HG03342 (cell line): ENCODE data around the gene BTG3.

Experiments used
- ATAC-seq: cut with Tn5 transposase; IDR thresholded peaks from one replicate; pipeline ENCODE4 v1.9.1; 2021; ENCODE audit warnings: mild to moderate bottlenecking, moderate library complexity; ENCODE audit not compliant: unreplicated experiment

BTG3 gene

DNA sequence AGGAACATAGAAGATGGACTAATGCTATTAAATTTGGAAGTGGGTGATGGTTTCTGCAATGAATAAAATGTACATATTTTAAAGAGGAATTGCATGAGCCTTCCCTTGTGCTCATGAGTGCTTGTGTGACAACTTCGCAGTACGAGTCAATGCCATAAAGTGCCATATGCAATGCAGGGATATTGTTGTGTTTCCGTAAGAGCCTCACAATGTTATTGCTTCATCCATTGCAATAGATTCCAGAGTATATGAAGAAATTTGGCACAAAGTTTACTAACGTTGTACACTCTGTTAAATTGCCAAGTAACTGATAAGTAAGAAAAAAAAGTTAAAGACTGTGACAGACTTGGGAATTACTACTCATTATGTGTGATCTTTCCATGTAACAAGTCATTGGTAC, 22.3 kb downstream of the BTG3 start:
- no peak for ATAC-seq

DNA sequence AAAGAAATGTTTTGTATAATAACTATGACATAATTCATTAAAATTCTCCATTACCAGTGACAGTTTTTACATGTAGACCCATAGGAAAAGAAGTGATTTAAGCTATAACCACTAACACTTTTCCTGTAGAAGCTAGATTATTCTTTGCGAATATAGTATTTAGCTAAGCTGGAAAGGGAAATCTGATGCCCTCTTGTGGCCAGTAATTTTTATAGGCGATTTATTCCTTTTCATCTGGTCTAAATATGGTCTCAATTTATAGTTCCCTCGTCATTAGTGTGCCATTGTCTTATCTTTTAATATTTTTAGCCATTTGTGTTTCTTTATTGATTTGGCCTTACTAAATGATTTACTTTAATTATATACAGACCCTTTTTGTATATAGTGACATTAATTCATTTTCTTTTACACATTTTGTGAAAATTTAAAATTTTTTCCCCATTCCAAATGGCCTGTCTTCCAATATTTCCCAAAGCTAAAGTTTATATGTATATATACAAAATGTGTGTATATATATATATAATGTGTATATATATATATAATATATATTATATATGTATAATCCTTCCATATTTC, 26.7 kb downstream of the BTG3 start:
- no peak for ATAC-seq

DNA sequence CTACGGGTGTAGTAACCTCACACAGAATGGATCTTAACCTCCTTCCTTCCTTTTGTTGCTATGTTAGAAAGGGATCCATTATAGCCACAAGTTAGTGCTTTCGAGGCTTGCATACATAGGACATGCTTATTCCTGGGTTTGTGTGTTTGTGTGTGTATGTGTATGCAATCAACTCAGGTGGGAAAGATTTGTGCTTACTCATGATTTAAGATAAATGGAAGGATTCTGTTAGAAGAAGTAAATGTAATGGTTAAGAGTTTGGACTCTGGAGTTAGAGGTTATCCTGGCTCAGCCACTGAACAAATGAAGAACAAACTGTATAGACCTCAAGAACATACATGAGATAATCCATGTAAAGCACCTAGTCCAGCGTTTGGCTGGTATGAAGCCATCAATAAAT, 28.8 kb downstream of the BTG3 start:
- ATAC-seq, result no peak

DNA sequence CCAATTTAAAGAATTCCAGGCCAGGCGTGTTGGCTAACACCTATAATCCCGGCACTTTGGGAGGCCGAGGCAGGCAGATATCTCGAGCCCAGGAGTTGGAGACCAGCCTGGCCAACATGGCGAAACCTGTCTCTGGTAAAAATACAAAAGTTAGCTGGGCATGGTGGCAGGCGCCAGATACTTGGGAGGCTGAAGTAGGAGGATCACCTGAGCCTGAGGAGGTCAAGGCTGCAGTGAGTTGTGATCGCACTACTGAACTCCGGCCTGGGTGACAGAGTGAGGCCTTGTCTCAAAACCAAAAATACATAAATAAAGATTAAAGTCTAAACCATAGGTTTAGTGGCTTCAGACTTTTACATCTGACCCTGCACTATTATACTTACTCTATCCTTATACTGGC, 32.4 kb downstream of the BTG3 start:
- ATAC-seq, result no peak

DNA sequence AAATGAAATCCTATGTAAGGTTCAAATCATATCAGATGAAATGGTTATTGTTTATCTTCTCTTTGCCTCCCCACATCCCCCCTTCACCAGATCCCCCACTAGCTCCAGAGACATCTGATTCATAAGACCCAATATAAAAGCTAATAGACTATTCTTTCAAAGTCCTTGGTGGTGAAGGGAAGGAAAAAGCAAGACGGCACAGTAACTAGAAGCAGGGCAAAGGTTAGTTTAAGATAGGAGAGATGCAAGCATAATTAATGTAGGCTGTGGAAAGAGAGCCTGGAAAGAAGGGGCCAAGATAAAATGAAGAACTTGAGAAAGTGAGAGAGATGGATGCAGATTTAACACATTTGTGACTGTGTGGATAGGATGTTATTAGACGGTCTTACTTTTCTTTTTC, 33.8 kb downstream of the BTG3 start:
- no peak for ATAC-seq

DNA sequence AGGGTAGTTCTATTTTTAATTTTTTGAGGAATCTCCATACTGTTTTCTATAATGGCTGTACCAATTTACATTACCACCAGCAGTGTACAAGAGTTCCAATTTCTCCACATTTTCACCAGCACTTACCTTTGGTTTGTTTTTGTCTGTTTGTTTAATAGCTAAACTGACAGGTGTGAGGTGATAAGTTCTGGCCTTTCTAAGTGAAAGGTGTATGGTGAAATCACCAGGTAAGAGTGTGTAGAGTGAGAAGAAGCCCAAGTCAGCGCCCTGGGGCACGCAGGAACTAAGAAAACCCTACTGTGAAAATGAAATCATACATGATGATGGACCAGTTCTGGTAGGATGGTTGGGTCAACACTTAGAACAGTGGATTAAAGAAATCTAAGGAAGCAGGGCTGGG, 34.5 kb downstream of the BTG3 start:
- no peak for ATAC-seq

DNA sequence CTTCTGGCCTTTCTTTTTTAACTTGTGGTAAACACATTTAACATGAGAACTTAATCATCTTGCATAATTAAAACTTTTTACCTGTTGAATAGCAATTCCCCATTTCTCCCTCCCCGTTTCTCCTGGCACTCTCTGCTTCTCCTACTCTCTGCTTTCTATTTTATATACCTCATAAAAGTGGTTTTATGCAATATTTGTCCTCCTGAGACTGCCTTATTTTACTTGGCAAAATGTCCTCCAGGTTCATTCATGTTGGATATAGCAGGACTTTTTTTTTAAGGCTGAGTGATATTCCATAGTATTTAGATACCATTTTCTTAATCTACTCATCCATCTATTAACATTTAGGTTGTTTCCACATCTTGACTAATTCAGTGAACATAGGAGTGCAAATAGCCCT, 35.0 kb downstream of the BTG3 start:
- no peak for ATAC-seq

DNA sequence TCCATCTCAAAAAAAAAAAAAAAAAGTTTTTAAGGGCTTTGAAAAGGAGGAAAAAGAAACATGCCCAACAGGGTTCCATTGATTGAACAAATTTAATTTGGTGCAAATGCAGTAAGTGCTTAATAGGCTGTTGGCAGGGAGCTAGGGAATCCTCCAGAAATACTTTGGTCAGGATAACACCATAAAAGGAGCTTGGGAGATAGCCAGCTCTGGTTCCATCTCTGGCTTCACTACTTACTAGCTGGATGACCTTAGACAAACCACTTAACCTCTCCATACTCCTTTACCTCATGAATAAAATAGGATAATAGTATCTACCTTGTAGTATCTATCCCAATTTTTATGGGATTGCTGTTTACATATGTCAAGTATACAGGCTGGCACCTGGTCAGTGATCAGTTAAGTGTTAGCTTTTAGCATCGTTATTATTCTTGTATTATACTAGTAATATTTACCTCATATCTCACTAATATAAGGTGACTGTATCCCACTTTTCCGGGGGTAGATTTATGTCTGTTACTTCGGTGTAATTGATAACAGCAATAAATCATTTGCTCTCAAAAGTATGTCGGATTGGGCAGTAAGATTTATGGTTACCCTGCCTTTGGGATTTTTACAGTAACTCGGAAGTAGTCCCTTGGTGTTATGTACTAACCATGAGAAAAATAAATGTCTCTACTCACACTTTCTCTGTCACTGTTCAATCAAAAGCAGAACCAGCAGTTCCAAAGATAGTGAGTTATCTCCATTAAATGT, 36.4 kb downstream of the BTG3 start:
- no peak for ATAC-seq

DNA sequence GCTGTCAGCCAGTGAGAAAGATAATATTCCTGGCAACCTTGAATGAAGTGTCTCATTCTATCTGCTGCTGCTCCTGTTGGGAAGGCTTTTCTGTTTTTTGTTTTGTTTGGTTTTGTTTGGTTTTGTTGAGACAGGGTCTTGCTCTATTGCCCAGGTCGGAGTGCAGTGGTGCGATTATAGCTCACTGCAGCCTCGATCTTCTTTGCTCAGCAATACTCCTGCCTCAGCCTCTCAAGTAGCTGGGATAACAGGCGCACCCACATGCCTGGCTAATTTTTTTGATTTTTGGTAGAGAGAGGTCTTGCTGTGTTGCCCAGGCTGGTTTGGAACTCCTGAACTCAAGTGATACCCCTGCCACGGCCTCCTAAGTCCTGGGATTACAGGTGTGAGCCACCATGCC, 37.6 kb downstream of the BTG3 start:
- ATAC-seq, result no peak

DNA sequence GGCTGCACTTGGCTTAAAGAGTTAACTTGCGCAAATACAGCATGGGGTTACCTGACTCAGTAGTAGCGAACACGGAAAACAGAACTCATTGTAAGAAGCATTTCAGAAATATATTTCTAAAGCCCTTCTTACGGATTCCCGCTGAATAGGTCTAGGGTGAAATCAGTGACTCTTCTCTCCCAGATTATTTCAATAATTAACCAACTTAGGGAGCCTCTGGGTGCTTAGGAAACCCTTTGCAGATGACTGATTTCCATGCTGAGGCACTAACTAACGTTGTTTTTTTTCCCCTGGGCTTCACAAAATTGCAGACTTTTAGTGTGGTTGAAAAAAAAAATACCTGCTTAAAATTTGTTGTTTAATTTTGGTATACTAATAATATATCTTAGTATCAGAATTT, 40.3 kb downstream of the BTG3 start:
- no peak for ATAC-seq

DNA sequence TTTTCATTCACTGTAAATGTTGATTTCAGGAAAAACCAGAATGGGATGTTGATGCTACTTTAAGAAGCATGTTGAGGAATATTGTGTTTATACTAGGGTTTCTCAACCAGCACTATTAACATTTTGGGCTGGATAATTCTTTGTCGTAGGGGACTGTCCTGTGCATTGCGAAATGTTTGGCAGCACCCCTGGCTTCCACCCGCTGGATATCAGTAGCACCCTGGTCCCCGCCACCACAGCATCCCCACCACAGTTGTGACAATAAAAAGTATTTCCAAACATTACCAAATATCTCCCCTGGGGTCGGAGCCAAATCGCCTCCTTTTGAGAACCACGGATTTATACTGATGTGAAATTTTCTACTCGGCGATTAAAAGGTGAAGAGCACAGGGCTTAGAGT, 41.9 kb downstream of the BTG3 start:
- no peak for ATAC-seq

DNA sequence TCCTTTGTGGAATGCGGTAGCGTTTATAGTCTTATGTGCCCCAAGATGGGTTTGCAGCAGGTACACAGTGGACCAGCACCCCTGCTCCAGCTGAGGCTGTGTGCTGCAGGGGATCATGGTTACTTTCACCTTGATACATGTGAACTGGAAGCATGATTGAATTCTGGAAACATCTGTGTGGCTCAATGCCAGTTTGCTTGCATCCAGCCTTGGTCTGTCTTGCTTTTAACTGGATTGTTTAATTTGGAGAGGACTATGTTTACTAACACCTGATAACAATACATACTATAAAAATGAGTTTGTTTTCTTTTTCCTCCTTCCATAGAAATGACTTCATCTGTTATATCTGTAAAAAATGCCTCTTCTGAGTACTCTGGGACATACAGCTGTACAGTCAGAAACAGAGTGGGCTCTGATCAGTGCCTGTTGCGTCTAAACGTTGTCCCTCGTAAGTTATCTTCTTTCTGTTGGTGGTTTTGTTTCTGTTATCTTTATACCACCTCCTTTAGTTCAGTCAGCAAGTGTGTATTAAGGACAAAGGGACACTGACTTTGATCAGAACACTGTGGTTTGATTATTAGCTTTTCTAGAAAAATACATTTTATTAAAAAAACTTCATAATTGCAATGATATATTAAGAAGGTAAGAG, 52.2 kb downstream of the BTG3 start:
- ATAC-seq, result no peak

DNA sequence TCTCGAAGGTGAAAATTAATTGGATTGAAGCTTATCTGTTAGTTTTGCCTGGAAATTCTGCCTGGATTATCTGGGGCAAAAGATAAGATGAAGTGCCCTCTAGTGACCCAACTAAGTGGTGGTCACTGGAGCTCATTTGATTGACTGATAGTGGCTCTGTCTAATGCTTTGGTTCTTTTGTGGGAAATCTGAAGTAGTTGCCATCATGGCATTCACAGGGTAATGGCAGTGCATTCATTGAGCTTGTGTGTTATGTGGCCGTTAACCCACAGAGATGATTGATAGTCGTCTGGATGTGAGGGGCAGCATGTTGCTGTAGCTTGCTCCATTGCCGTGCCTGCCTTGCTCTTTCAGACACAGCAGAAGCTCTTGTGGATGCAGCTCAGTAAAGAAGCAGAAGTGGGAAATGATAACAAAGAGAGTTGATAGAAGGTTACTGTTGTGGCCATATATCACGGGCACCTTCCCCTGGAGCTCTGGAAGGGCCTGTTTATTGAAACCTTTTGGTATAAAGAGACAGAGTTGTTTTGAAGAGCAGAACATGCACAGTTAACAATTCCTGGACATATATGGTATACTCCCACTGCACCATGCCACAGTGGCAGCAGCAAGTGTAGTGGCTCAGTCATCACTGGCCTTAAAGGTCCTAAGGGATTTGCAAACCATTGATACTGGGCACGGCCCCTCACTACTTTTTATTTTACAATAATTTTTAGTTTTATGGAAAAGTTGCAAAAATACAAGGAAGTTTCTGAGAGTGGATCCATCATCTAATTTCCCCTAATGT, 57.8 kb downstream of the BTG3 start:
- ATAC-seq, result no peak

DNA sequence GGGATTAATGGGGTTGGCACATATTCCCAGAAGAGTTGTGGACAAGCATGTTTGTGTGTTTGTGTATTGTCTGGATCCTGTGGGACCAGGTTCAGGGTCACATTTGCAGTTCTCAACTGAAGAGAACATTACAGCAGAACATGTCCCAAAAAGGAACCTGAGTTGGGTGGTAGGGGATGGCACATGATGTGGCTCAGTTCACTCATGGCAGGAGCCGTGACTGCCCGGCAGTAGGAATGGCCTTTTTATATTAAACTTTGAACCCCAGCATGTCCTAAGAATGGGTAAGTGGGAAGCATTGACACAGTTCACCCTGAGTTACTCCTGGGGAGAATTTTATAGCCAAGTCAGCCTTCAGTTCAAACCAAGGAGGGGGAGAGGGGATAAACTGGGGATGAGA, 58.6 kb downstream of the BTG3 start:
- ATAC-seq, result no peak

DNA sequence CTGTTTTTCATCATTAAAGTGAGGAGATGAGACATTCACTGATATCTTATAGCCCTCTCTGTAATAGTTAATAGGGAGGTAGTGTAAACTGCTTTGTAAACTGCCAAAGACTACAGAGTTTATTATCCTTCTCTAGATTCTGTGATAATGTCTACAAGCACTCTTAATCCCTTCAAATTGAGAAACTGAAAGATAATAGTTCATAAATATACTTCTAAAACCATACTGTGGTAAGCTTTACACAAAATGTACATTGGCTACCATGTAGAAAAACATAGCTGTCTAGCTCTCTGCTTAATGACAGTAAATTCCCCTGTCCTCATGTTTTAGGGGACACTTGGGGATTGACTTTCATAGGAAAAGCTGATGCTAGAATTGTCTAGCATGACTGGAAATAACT, 60.3 kb downstream of the BTG3 start:
- ATAC-seq, result no peak

DNA sequence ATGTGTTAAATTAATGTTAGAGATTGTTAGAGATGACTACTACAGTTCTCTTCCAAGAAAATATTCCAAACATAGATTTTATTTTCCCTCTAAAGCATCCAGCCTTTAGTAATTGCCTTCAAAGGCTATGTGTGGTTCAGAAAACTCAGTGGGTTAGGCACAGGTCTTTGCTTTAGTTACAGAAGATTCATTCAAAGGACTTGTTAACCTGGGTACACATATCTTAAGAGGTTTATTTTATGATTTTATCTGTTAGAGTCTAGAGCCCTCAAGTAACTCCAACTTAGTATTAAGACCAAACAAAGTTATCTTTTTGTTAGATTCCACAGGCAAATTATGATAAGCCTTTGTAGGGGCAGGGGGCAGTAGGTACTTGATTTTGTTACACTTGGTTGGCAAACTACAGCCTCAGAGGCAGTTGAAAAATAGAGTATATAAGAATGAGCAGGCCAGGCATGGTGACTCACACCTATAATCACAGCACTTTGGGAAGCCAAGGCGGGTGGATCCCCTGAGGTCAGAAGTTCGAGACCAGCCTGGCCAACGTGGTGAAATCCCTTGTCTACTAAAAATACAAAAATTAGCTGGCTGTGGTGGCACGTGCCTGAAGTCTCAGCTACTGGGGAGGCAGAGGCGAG, 61.9 kb downstream of the BTG3 start:
- ATAC-seq, result no peak

DNA sequence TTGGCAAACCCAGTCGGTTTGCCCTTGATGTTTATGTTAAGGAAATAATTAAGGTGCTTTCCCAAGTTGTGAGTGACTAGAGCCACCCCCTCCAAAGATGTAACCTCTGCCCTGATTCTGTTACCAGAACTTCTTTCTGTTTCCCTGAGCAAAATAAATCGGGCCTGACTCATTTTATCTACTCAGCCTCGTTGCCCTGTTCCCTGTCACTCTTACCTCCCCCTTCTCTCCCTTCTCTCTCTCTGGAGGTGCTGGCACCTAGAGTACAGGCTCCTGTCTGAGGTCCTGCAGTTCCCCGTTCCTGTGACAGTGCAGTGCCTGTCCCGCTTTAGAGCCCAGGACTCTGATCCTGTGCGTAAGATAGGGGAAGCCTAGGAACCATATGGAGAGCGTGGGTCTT, 64.4 kb downstream of the BTG3 start:
- no peak for ATAC-seq

DNA sequence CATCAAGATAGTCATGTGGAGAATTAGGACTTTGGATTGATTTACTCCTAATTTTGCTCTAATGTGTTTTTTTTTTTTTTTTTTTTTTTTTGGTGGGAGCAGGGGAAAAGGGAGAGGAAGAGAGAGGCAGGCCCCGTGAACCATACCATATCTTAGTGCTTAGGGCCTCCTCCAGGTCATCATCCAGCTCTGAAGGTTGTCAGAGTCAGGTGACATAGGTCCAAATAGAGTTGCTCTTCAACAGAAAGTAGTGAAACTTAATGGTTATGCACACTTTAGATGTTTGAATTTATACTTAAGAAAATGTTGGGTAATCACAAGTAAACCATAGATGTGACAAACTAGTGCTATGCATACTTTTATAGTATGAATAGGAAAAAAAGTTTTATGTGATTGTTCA, 67.7 kb downstream of the BTG3 start:
- no peak for ATAC-seq
